Neutrophil (primary cell): ENCODE results near the gene SERPINB10.
"Not testable (repeated sequence)": the region's sequence is repeated elsewhere in the genome, so short reads cannot be mapped to it uniquely, and the experiment has no call there.

Experiments
- H3K27ac ChIP-seq: fragments of 200-600 bp; sonication (generic); 2 replicates; pipeline ENCODE4 v1.5.1; 2016; ENCODE audit warnings: mild to moderate bottlenecking, moderate library complexity
- H3K27me3 ChIP-seq: fragments of 200-600 bp; sonication (generic); 2 replicates; pipeline ENCODE4 v1.6.0; 2016; ENCODE audit warnings: mild to moderate bottlenecking
- H3K36me3 ChIP-seq: fragments of 200-600 bp; sonication (generic); 2 replicates; pipeline ENCODE4 v1.5.1; 2017
- H3K4me1 ChIP-seq, 2 experiments: fragments of 200-600 bp in 1 of 2; sonication (generic) in 1 of 2; 1 replicate in 1 of 2; 2 replicates in 1 of 2; pipeline versions ENCODE4 v1.5.1 to v1.6.1; 2013 to 2016; ENCODE audit warnings: low read depth in 1 of 2, low read length in 1 of 2, mild to moderate bottlenecking in 1 of 2, moderate library complexity in 1 of 2; ENCODE audit not compliant: control insufficient read depth in 1 of 2, insufficient read depth in 1 of 2
- H3K4me3 ChIP-seq, 2 experiments: fragments of 200-600 bp in 1 of 2; sonication (generic) in 1 of 2; 1 replicate in 1 of 2; 2 replicates in 1 of 2; pipeline ENCODE4 v1.5.1; 2013 to 2016; ENCODE audit warnings: low read depth in 1 of 2, low read length in 1 of 2, mild to moderate bottlenecking in 1 of 2, moderate library complexity in 1 of 2
- H3K9me3 ChIP-seq: fragments of 200-600 bp; sonication (generic); 2 replicates; pipeline ENCODE4 v1.5.1; 2016
- TF ChIP-seq, protein P1 (sequence below): fragments of 200-600 bp; sonication (generic); IDR thresholded peaks from 2 replicates; pipeline ENCODE4 v1.5.1; 2016; ENCODE audit warnings: antibody characterized with exemption

SERPINB10 gene

GRCh38 chr18:63908858-63909257 is 1.1 kb downstream of the SERPINB10 start:
- no peaks in the 10 kb centered on the region for H3K9me3 ChIP-seq
- peak overlapping the region; percentile 9 to 13 for H3K4me3 ChIP-seq
- TF ChIP-seq, protein P1, sequence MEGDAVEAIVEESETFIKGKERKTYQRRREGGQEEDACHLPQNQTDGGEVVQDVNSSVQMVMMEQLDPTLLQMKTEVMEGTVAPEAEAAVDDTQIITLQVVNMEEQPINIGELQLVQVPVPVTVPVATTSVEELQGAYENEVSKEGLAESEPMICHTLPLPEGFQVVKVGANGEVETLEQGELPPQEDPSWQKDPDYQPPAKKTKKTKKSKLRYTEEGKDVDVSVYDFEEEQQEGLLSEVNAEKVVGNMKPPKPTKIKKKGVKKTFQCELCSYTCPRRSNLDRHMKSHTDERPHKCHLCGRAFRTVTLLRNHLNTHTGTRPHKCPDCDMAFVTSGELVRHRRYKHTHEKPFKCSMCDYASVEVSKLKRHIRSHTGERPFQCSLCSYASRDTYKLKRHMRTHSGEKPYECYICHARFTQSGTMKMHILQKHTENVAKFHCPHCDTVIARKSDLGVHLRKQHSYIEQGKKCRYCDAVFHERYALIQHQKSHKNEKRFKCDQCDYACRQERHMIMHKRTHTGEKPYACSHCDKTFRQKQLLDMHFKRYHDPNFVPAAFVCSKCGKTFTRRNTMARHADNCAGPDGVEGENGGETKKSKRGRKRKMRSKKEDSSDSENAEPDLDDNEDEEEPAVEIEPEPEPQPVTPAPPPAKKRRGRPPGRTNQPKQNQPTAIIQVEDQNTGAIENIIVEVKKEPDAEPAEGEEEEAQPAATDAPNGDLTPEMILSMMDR: no peak
- H3K4me1 ChIP-seq: peaks cover 66 to 73% of the 10 kb centered on the region in 2 experiments
- no peaks in the 10 kb centered on the region for H3K27me3 ChIP-seq
- H3K36me3 ChIP-seq: no peaks in the 10 kb centered on the region
- H3K27ac ChIP-seq: peak overlapping the region; percentile 70

DNA sequence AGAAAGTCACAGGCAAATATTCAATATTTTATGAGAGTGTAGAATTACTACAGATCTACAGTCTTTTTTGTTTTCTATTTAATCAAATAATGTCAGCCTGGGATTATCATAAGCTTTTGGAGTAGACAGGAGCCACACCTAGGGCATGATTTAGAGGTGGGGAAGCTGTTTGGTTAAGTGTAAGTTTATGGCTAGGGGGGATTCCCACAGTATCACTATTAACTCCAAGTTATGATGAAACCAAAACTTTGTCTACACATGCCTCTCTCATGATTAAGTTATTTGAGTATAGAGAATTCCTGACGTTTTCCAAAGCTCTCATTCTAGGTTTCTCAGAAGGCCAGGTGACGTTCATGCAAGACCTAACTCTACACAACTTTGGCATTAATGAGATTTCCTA is 2.1 kb downstream of the SERPINB10 start:
- Histone ChIP-seq H3K4me3 (no peak overlapping the region), H3K27ac (peak overlapping the region; percentile 70), H3K4me1 (peaks cover 73 to 83% of the 10 kb centered on the region in 2 experiments), H3K36me3 (no peaks in the 10 kb centered on the region), H3K9me3 (no peaks in the 10 kb centered on the region), H3K27me3 (no peaks in the 10 kb centered on the region)
- TF ChIP-seq, protein P1: no peak

DNA sequence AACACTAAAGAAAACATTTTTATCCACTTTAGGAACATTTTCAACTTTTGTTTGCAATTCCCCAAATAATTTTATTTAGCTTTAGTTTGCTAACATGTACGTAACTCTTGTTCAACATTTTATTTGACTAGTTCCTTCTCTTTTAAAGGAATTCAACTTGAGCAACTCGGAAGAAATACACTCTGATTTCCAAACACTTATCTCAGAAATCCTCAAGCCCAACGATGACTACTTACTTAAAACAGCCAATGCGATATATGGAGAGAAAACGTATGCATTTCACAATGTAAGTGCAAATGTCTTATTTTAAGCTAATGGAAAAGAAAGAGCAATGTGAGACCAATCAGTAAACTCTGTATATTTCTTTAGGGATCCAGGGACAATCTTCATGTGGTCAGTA is 10.1 kb downstream of the SERPINB10 start:
- no peaks in the 10 kb centered on the region for H3K36me3 ChIP-seq
- no peaks in the 10 kb centered on the region for H3K27me3 ChIP-seq
- TF ChIP-seq, protein P1: no peak
- H3K4me1 ChIP-seq: peaks cover 65 to 84% of the 10 kb centered on the region in 2 experiments
- peak overlapping the region in 1 of 2 experiments; percentile 37 for H3K4me3 ChIP-seq
- H3K9me3 ChIP-seq: no peaks in the 10 kb centered on the region
- peak overlapping the region; percentile 78 for H3K27ac ChIP-seq

DNA sequence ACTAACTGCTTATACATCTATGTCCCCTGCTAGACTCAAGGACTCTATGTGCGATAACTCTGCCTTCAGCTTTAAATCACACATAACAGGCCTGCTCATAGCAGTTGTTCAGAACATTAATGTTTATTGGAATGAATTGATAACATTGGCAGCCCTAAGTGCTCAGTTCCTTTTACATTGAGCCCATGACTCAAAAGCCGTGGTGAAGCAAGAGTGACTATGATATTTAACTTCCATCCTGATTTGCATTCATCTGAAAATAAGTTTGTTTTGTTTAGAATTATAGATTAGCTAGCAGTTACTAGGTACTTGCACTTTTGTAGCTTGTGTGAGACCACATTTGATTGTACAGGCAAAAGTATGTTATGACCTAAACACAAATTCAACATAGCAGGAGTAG is 14.3 kb downstream of the SERPINB10 start:
- TF ChIP-seq, protein P1: no peak
- H3K4me1 ChIP-seq: peaks cover 40 to 48% of the 10 kb centered on the region in 2 experiments
- H3K36me3 ChIP-seq: no peaks in the 10 kb centered on the region
- peak overlapping the region; percentile 65 for H3K27ac ChIP-seq
- no peak overlapping the region for H3K4me3 ChIP-seq
- H3K9me3 ChIP-seq: no peaks in the 10 kb centered on the region
- no peaks in the 10 kb centered on the region for H3K27me3 ChIP-seq

DNA sequence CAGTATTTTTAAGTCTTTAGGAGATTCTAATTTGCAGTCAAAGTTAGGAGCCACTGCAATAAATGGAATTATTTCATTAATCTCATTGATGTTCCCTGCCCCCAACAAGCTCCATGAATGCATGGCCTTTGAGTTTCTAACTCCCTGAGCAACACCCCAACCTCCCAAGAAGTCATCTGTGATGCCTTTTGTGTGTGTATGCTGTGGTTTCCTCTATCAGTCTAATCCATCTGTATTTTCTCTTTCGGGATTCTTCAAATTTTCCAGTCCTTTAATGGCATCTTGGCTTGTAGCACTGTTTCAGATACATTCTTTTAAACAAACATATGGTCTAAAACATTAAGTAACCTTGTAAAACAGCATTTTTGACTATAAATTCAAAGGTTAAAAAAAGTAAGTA is 16.8 kb downstream of the SERPINB10 start:
- Histone ChIP-seq H3K4me3 (no peak overlapping the region), H3K9me3 (no peaks in the 10 kb centered on the region), H3K27me3 (no peaks in the 10 kb centered on the region), H3K36me3 (no peaks in the 10 kb centered on the region), H3K4me1 (peaks cover 38 to 46% of the 10 kb centered on the region in 2 experiments), H3K27ac (no peak overlapping the region)
- TF ChIP-seq, protein P1: no peak

DNA sequence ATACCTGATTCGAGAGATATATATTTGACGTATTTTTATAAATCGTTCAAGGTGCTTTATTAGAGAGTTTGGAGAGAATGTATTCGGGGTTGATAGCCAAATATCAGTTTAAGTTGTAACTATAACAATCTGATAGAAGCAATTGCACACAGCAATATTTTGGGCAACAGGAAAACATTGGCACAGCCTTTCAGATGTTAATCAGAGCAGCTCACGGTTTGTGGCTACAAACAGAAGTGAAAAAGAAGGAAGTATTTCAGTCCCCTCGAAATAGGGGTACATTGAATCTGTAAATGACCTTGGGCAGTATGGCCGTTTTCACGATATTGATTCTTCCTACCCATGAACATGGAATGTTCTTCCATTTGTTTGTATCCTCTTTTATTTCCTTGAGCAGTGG is 20.6 kb downstream of the SERPINB10 start:
- no peaks in the 10 kb centered on the region for H3K27me3 ChIP-seq
- H3K4me1 ChIP-seq: peaks cover 59 to 63% of the 10 kb centered on the region in 2 experiments
- H3K4me3 ChIP-seq: no peak overlapping the region
- peak overlapping the region; percentile 75 for H3K27ac ChIP-seq
- H3K36me3 ChIP-seq: no peaks in the 10 kb centered on the region
- no peaks in the 10 kb centered on the region for H3K9me3 ChIP-seq
- TF ChIP-seq, protein P1: no peak

DNA sequence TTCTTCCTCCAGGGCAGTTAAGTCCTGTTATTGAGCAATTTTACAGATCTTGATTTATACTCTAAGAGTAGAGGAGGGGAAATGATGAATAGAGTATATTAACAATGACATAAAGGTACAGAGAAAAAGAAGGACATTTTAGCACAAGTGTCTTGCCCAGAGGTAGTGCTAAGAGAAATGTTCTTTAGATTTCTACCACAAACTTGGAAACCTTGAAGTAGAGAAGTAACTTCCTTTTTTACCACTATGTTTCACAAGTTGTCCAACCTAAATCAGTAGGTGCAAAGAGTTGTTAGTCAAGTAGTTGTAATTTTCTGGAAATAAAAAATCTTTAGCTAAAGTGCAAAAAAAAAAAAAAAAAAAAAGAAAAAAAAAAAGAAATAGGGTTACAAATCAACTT is 21.6 kb downstream of the SERPINB10 start:
- H3K27ac ChIP-seq: peak overlapping the region; percentile 75
- peaks cover 59 to 64% of the 10 kb centered on the region in 2 experiments for H3K4me1 ChIP-seq
- H3K9me3 ChIP-seq, H3K27me3 ChIP-seq, H3K36me3 ChIP-seq: not testable (repeated sequence)
- H3K4me3 ChIP-seq: peak overlapping the region in 1 of 2 experiments; percentile 1
